Measurements from ENCODE around the gene TTC28.

Gene TTC28

GRCh38 chr22:28607795-28608194 lies 71.8 kb downstream of the TTC28 start:
- no peak for DNase-seq (ENCODE audit: low spot score)
- TF ChIP-seq CTCF (IDR thresholded peaks at IDR 0.05; ENCODE audit: borderline replicate concordance, control extremely low read depth, extremely low read depth, insufficient read depth, missing control alignments), result no peak
- in situ Hi-C loops (cut with MboI; ENCODE audit: low sequenced_read_pairs, unreplicated experiment), result loop anchor here (10.0 kb wide), 1 partner anchor 427 kb away; no protein-coding TSS in a partner anchor

- no peak for TF ChIP-seq CTCF (IDR thresholded peaks at IDR 0.05; ENCODE audit: borderline replicate concordance, control extremely low read depth, extremely low read depth, insufficient read depth, missing control alignments)
- in situ Hi-C loops (cut with MboI; ENCODE audit: low sequenced_read_pairs, unreplicated experiment), result loop anchor here (5.0 to 10.0 kb wide), 2 partner anchors 222 to 430 kb away; no protein-coding TSS in a partner anchor
- no peak for DNase-seq (ENCODE audit: low spot score)
Measured at GRCh38 chr22:28604966-28605761, 74.5 kb downstream of the TTC28 start.

- in situ Hi-C loops (cut with MboI; ENCODE audit: low sequenced_read_pairs, unreplicated experiment), result loop anchor here (5.0 to 10.0 kb wide), 2 partner anchors 225 to 433 kb away; no protein-coding TSS in a partner anchor
- no peak for DNase-seq (ENCODE audit: low spot score)
- TF ChIP-seq CTCF (IDR thresholded peaks at IDR 0.05; ENCODE audit: borderline replicate concordance, control extremely low read depth, extremely low read depth, insufficient read depth, missing control alignments), result no peak
Measured at GRCh38 chr22:28601915-28602314, 77.7 kb downstream of the TTC28 start.

GRCh38 chr22:28600546-28601143 lies 79.0 kb downstream of the TTC28 start:
- TF ChIP-seq CTCF (IDR thresholded peaks at IDR 0.05; ENCODE audit: borderline replicate concordance, control extremely low read depth, extremely low read depth, insufficient read depth, missing control alignments), result no peak
- peak; percentile 43 for DNase-seq (ENCODE audit: low spot score)
- in situ Hi-C loops (cut with MboI; ENCODE audit: low sequenced_read_pairs, unreplicated experiment), result loop anchor here (5.0 to 10.0 kb wide), 2 partner anchors 227 to 434 kb away; no protein-coding TSS in a partner anchor

- TF ChIP-seq CTCF (IDR thresholded peaks at IDR 0.05; ENCODE audit: borderline replicate concordance, control extremely low read depth, extremely low read depth, insufficient read depth, missing control alignments), result no peak
- in situ Hi-C loops (cut with MboI; ENCODE audit: low sequenced_read_pairs, unreplicated experiment), result loop anchor here (5.0 to 10.0 kb wide), 3 partner anchors 228 to 575 kb away; no protein-coding TSS in a partner anchor
- no peak for DNase-seq (ENCODE audit: low spot score)
Measured at GRCh38 chr22:28599693-28600092, 79.9 kb downstream of the TTC28 start.

GRCh38 chr22:28597665-28598064 lies 82.0 kb downstream of the TTC28 start:
- in situ Hi-C loops (cut with MboI; ENCODE audit: low sequenced_read_pairs, unreplicated experiment), result loop anchor here (10.0 kb wide), 1 partner anchor 573 kb away; no protein-coding TSS in a partner anchor
- TF ChIP-seq CTCF (IDR thresholded peaks at IDR 0.05; ENCODE audit: borderline replicate concordance, control extremely low read depth, extremely low read depth, insufficient read depth, missing control alignments), result no peak

More at GRCh38 chr22:28597665-28598064, 82.0 kb downstream of the TTC28 start:
- DNase-seq (ENCODE audit: low spot score), result no peak
